Mesothelial cell of epicardium (in vitro differentiated cells): ENCODE measurements around the gene MAML2. TPM values are rescaled to one million over a fixed set of nuclear protein-coding genes. Genes with fewer than 3 reads are reported as not detected.

Source experiments
- DNase-seq, 2 experiments: peaks; one replicate each; pipeline ENCODE4 v3.0.0; 2021; ENCODE audit warnings: low spot score in 2 of 2; ENCODE audit not compliant: unreplicated experiment in 2 of 2
- H3K27ac Mint-ChIP-seq: 2 replicates; pipeline ENCODE4 v1.8.0; 2021; ENCODE audit warnings: mixed read lengths
- H3K27me3 Mint-ChIP-seq: 2 replicates; pipeline ENCODE4 v1.8.0; 2021; ENCODE audit warnings: low read depth, mixed read lengths
- H3K36me3 Mint-ChIP-seq: 2 replicates; pipeline ENCODE4 v1.8.0; 2021; ENCODE audit warnings: mixed read lengths
- H3K4me1 Mint-ChIP-seq: 2 replicates; pipeline ENCODE4 v1.8.0; 2021; ENCODE audit warnings: mixed read lengths
- H3K4me3 Mint-ChIP-seq: 2 replicates; pipeline ENCODE4 v1.8.0; 2021; ENCODE audit warnings: mild to moderate bottlenecking, moderate library complexity, mixed read lengths
- H3K9me3 Mint-ChIP-seq: 2 replicates; pipeline ENCODE4 v1.8.0; 2021; ENCODE audit warnings: mixed read lengths
- CTCF ChIP-seq: fragments of 200-600 bp; sonication (generic); IDR thresholded peaks from one replicate; pipeline ENCODE4 v1.5.0; 2021; ENCODE audit warnings: antibody characterized with exemption; ENCODE audit not compliant: unreplicated experiment
- total RNA-seq: library from RNA; stranded (reverse); gene quantifications from 3 replicates; pipeline ENCODE4 v1.2.1, GENCODE V29; 2021

Gene MAML2
- total RNA-seq, 1 donor from 2014 or later: 38.3 TPM

- no peak overlapping the region for H3K4me3 Mint-ChIP-seq
- peak overlapping the region; percentile 99 for H3K27ac Mint-ChIP-seq
- peaks cover 41% of the 10 kb centered on the region for H3K4me1 Mint-ChIP-seq
- no peaks in the 10 kb centered on the region for H3K9me3 Mint-ChIP-seq
- H3K27me3 Mint-ChIP-seq: no peaks in the 10 kb centered on the region
- H3K36me3 Mint-ChIP-seq: peaks cover 13% of the 10 kb centered on the region
- no peak for DNase-seq
- no peak for TF ChIP-seq CTCF
Observed at GRCh38 chr11:96228910-96229309, 114.1 kb downstream of the MAML2 start.

- Mint-ChIP-seq H3K36me3 (peaks cover 9% of the 10 kb centered on the region), H3K9me3 (no peaks in the 10 kb centered on the region), H3K27me3 (no peaks in the 10 kb centered on the region), H3K4me1 (peaks cover 44% of the 10 kb centered on the region), H3K27ac (peak overlapping the region; percentile 99), H3K4me3 (no peak overlapping the region)
- no peak for TF ChIP-seq CTCF
- DNase-seq: peak; percentile 43 to 69
Observed at GRCh38 chr11:96228473-96228891, 114.5 kb downstream of the MAML2 start.

- Mint-ChIP-seq H3K27ac (peak overlapping the region; percentile 99), H3K36me3 (peaks cover 9% of the 10 kb centered on the region)
- no peak for TF ChIP-seq CTCF
Observed at GRCh38 chr11:96227244-96227643, 115.8 kb downstream of the MAML2 start.

GRCh38 chr11:96223083-96223482 lies 119.9 kb downstream of the MAML2 start:
- no peak for DNase-seq
- Mint-ChIP-seq H3K27me3 (no peaks in the 10 kb centered on the region), H3K27ac (peak overlapping the region; percentile 72), H3K36me3 (no peaks in the 10 kb centered on the region), H3K4me1 (peaks cover 62% of the 10 kb centered on the region), H3K4me3 (no peak overlapping the region), H3K9me3 (no peaks in the 10 kb centered on the region)
- TF ChIP-seq CTCF: no peak

More at GRCh38 chr11:96227244-96227643, 115.8 kb downstream of the MAML2 start:
- H3K9me3 Mint-ChIP-seq: no peaks in the 10 kb centered on the region
- H3K4me3 Mint-ChIP-seq: no peak overlapping the region
- H3K27me3 Mint-ChIP-seq: no peaks in the 10 kb centered on the region
- DNase-seq: no peak
- peaks cover 48% of the 10 kb centered on the region for H3K4me1 Mint-ChIP-seq

GRCh38 chr11:96222102-96222501 lies 120.9 kb downstream of the MAML2 start:
- Mint-ChIP-seq H3K27ac (peak overlapping the region; percentile 80), H3K4me1 (peaks cover 63% of the 10 kb centered on the region), H3K27me3 (no peaks in the 10 kb centered on the region), H3K36me3 (no peaks in the 10 kb centered on the region), H3K9me3 (no peaks in the 10 kb centered on the region), H3K4me3 (no peak overlapping the region)
- no peak for DNase-seq
- no peak for TF ChIP-seq CTCF
